Mesenchymal stem cell (in vitro differentiated cells and primary cell): ENCODE data around the gene RIPOR2.

ENCODE experiments used
- DNase-seq: peaks from one replicate; pipeline ENCODE4 v3.0.0-alpha.2; 2013
- H2AFZ ChIP-seq: one replicate; pipeline ENCODE4 v1.6.1; 2013; ENCODE audit warnings: low read depth, mild to moderate bottlenecking, control low read depth, inconsistent platforms, low read length, moderate library complexity
- H2AK5ac ChIP-seq: 2 replicates; pipeline ENCODE4 v1.6.1; 2013; ENCODE audit warnings: low read length, moderate library complexity, mild to moderate bottlenecking, inconsistent platforms; ENCODE audit not compliant: severe bottlenecking
- H2BK120ac ChIP-seq: one replicate; pipeline ENCODE4 v1.6.1; 2013; ENCODE audit warnings: low read depth, mild to moderate bottlenecking, inconsistent platforms, low read length, moderate library complexity
- H2BK12ac ChIP-seq, 2 experiments: one replicate each; pipeline ENCODE4 v1.6.1; 2013; ENCODE audit warnings: inconsistent platforms in 2 of 2, low read length in 2 of 2, mild to moderate bottlenecking in 2 of 2, moderate library complexity in 2 of 2, control low read depth in 1 of 2
- H2BK15ac ChIP-seq: one replicate; pipeline ENCODE4 v1.6.1; 2013; ENCODE audit warnings: mild to moderate bottlenecking, low read depth, inconsistent platforms; ENCODE audit not compliant: poor library complexity, severe bottlenecking
- H2BK5ac ChIP-seq: 2 replicates; pipeline ENCODE4 v1.6.1; 2013; ENCODE audit warnings: low read depth, mild to moderate bottlenecking, low read length, control low read depth, inconsistent platforms; ENCODE audit not compliant: poor library complexity, severe bottlenecking
- H3K14ac ChIP-seq, 2 experiments: one replicate each; pipeline ENCODE4 v1.6.1; 2013; ENCODE audit warnings: inconsistent platforms in 2 of 2, low read length in 2 of 2, control low read depth in 1 of 2, mild to moderate bottlenecking in 1 of 2, moderate library complexity in 1 of 2
- H3K18ac ChIP-seq, 2 experiments: one replicate each; pipeline ENCODE4 v1.6.1; 2013; ENCODE audit warnings: inconsistent platforms in 2 of 2, low read length in 2 of 2, control low read depth in 1 of 2, low read depth in 1 of 2, mild to moderate bottlenecking in 1 of 2
- H3K23ac ChIP-seq, 2 experiments: one replicate each; pipeline ENCODE4 v1.6.1; 2013; ENCODE audit warnings: inconsistent platforms in 2 of 2, low read length in 2 of 2, mild to moderate bottlenecking in 2 of 2, moderate library complexity in 2 of 2, control low read depth in 1 of 2
- H3K27ac ChIP-seq: 2 replicates; pipeline ENCODE4 v1.5.1; 2013; ENCODE audit warnings: mild to moderate bottlenecking, moderate library complexity, low read length, control low read depth, inconsistent platforms; ENCODE audit not compliant: poor library complexity, severe bottlenecking
- H3K27me3 ChIP-seq, 2 experiments: 2 replicates each; pipeline versions ENCODE4 v1.6.1 to v1.7.0; 2013; ENCODE audit warnings: low read length in 2 of 2, mild to moderate bottlenecking in 2 of 2, moderate library complexity in 2 of 2, control low read depth in 1 of 2, inconsistent platforms in 1 of 2; ENCODE audit not compliant: control insufficient read depth in 1 of 2, insufficient read depth in 1 of 2
- H3K36me3 ChIP-seq, 2 experiments: 2 replicates each; pipeline versions ENCODE4 v1.6.1 to v1.7.0; 2013; ENCODE audit warnings: low read length in 2 of 2, control low read depth in 1 of 2, inconsistent platforms in 1 of 2, low read depth in 1 of 2, mild to moderate bottlenecking in 1 of 2; ENCODE audit not compliant: insufficient read depth in 2 of 2, control insufficient read depth in 1 of 2
- H3K4ac ChIP-seq, 2 experiments: one replicate each; pipeline ENCODE4 v1.6.1; 2013; ENCODE audit warnings: inconsistent platforms in 2 of 2, low read length in 2 of 2, mild to moderate bottlenecking in 2 of 2, moderate library complexity in 2 of 2, control low read depth in 1 of 2, low read depth in 1 of 2
- H3K4me1 ChIP-seq: 2 replicates; pipeline ENCODE4 v1.6.1; 2013; ENCODE audit warnings: low read depth, low read length, control low read depth; ENCODE audit not compliant: control insufficient read depth, insufficient read depth
- H3K4me2 ChIP-seq: 2 replicates; pipeline ENCODE4 v1.6.1; 2013; ENCODE audit warnings: low read length, mild to moderate bottlenecking, inconsistent platforms; ENCODE audit not compliant: poor library complexity, severe bottlenecking
- H3K4me3 ChIP-seq, 2 experiments: 2 replicates each; pipeline versions ENCODE4 v1.5.1 to v1.7.0; 2013; ENCODE audit warnings: low read length in 2 of 2, mild to moderate bottlenecking in 2 of 2, control low read depth in 1 of 2, low read depth in 1 of 2; ENCODE audit not compliant: insufficient read depth in 1 of 2
- H3K79me1 ChIP-seq: replicated peaks from 2 replicates; pipeline ENCODE4 v1.6.1; 2013; ENCODE audit warnings: mild to moderate bottlenecking, control low read depth, low read length, inconsistent platforms; ENCODE audit not compliant: poor library complexity, severe bottlenecking
- H3K9ac ChIP-seq: 2 replicates; pipeline ENCODE4 v1.7.0; 2013; ENCODE audit warnings: mild to moderate bottlenecking, low read length, moderate library complexity
- H3K9me3 ChIP-seq: 2 replicates; pipeline ENCODE4 v1.7.0; 2013; ENCODE audit warnings: mild to moderate bottlenecking, low read length; ENCODE audit not compliant: control insufficient read depth
- H4K8ac ChIP-seq: one replicate; pipeline ENCODE4 v1.6.1; 2013; ENCODE audit warnings: inconsistent platforms, mild to moderate bottlenecking, low read length, moderate library complexity
- H4K91ac ChIP-seq: one replicate; pipeline ENCODE4 v1.6.1; 2013; ENCODE audit warnings: mild to moderate bottlenecking, low read length, inconsistent platforms
- WGBS: methylation state at CpG from one replicate; pipeline ENCODE4 v1.1.7; 2013; ENCODE audit warnings: mixed read lengths; 5-methylcytosine and 5-hydroxymethylcytosine counted together

The RIPOR2 gene

DNA sequence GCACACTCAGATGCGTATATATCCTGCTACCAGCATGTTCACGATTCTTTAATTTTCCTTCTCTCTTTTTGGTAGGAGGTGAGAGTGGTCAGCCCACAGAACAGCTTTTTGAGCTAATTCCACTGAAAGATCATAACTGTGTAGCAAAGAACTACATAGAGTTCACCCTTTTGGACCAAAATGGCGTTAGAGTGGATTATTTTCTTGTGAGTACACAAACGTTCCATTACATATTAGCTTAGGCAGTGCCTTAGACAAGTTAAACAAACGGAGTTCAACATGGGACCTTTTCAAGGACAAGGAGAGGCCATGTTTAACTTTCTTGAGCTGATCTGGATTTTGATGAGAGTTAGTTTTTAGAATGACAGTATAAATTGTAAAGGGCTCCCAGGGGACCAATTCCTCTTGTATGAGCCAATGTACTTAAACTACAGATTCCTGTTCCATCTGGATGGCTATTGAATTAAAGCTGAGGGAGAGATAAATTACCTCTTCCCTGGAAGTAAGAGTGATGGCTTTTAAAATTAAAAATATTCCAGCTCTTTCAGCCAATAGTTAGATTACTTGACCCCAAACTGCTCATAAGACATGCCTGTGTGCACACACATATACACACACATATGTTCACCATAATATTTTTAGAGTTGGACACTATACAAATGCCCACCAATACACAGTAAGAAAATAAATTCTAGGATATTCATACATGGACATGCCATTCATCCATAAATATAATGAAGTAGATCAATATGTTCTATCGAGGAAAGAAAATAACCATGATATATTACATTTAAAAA, 111.4 kb downstream of the RIPOR2 start:
- no peak overlapping the region for H2AFZ ChIP-seq
- H3K18ac ChIP-seq, result peak overlapping the region in 1 of 2 experiments; percentile 21
- H4K91ac ChIP-seq, result no peak overlapping the region
- H2BK15ac ChIP-seq, result no peak overlapping the region
- H3K79me1 ChIP-seq, result no peaks in the 10 kb centered on the region
- H2AK5ac ChIP-seq, result no peak overlapping the region
- no peak overlapping the region for H3K4me2 ChIP-seq
- no peak overlapping the region for H3K9ac ChIP-seq
- no peak for DNase-seq
- no peak overlapping the region for H2BK120ac ChIP-seq
- no peak overlapping the region for H3K4ac ChIP-seq
- peaks cover 6% of the 10 kb centered on the region for H3K4me1 ChIP-seq
- no peak overlapping the region for H3K14ac ChIP-seq
- no peak overlapping the region for H3K4me3 ChIP-seq
- H3K27ac ChIP-seq, result no peak overlapping the region
- H4K8ac ChIP-seq, result peak overlapping the region; percentile 41
- no peaks in the 10 kb centered on the region for H3K9me3 ChIP-seq
- peaks cover 0 to 36% of the 10 kb centered on the region in 2 experiments for H3K36me3 ChIP-seq
- no peak overlapping the region for H2BK5ac ChIP-seq
- H2BK12ac ChIP-seq, result peak overlapping the region in 1 of 2 experiments; percentile 39
- H3K27me3 ChIP-seq, result no peaks in the 10 kb centered on the region
- H3K23ac ChIP-seq, result no peak overlapping the region
- WGBS, result 93% methylated on average over 5 of the region's 6 CpGs

DNA sequence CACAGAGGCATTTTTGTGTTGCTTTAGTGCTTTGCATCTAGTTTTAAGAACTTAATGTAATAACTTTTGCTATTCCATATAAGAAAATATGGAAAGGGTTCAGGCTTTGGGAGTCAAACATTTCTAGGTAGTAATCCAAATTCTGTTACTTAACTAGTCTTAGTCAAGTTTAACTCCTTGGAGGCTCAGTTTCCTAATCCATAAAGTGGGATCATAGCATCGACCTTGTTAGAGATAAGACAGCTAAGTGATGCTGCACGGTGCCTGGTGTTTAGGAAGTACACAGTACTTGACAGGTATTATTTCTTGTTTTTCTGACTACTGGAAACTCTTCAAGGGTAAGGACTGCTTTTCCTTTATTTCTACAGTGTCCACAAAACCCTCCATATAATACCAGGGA, 112.6 kb downstream of the RIPOR2 start:
- DNase-seq, result no peak
- H4K91ac ChIP-seq, result no peak overlapping the region
- no peak overlapping the region for H3K4ac ChIP-seq
- peaks cover 6% of the 10 kb centered on the region for H3K4me1 ChIP-seq
- no peak overlapping the region for H2AK5ac ChIP-seq
- H3K18ac ChIP-seq, result no peak overlapping the region
- H2BK120ac ChIP-seq, result no peak overlapping the region
- no peak overlapping the region for H3K27ac ChIP-seq
- no peak overlapping the region for H3K4me3 ChIP-seq
- H3K9ac ChIP-seq, result no peak overlapping the region
- H3K14ac ChIP-seq, result no peak overlapping the region
- H4K8ac ChIP-seq, result no peak overlapping the region
- H2BK5ac ChIP-seq, result no peak overlapping the region
- no peak overlapping the region for H3K4me2 ChIP-seq
- H2BK12ac ChIP-seq, result no peak overlapping the region
- no peaks in the 10 kb centered on the region for H3K9me3 ChIP-seq
- H3K79me1 ChIP-seq, result no peaks in the 10 kb centered on the region
- WGBS, result 100% methylated on average over 2 of the region's 2 CpGs
- no peak overlapping the region for H3K23ac ChIP-seq
- no peak overlapping the region for H2BK15ac ChIP-seq
- H3K36me3 ChIP-seq, result peaks cover 0 to 38% of the 10 kb centered on the region in 2 experiments
- no peaks in the 10 kb centered on the region for H3K27me3 ChIP-seq
- no peak overlapping the region for H2AFZ ChIP-seq

DNA sequence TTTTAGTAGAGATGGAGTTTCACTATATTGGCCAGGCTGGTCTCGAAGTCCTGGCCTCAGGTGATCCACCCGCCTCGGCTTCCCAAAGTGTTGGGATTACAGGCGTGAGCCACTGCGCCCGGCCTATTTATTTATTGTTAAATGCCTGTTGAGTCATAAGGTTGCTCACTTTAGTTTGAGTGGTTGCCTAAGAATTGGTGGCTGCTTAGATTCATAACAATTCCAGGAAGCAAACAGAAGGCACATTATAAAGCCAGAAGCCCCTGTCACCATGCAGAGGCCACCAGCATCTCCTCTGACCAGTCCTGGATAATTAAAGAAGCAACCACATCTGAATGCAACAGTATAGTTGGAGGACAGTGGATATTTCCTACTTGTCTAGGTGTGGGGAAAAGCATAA, 113.1 kb downstream of the RIPOR2 start:
- Histone ChIP-seq H3K9me3 (no peaks in the 10 kb centered on the region), H3K27ac (no peak overlapping the region), H3K4me1 (peaks cover 6% of the 10 kb centered on the region), H2BK5ac (no peak overlapping the region), H3K23ac (no peak overlapping the region), H2BK15ac (no peak overlapping the region), H2BK12ac (no peak overlapping the region), H2AFZ (no peak overlapping the region), H3K79me1 (no peaks in the 10 kb centered on the region), H3K4me2 (no peak overlapping the region), H3K9ac (no peak overlapping the region), H3K4ac (no peak overlapping the region), H3K27me3 (no peaks in the 10 kb centered on the region), H3K4me3 (no peak overlapping the region), H3K18ac (no peak overlapping the region), H3K36me3 (peaks cover 0 to 33% of the 10 kb centered on the region in 2 experiments), H2BK120ac (no peak overlapping the region), H4K91ac (no peak overlapping the region), H4K8ac (no peak overlapping the region), H2AK5ac (no peak overlapping the region), H3K14ac (no peak overlapping the region)
- 46% methylated on average over 6 of the region's 6 CpGs for WGBS
- peak; percentile 69 for DNase-seq

GRCh38 chr6:24821860-24822444, 113.8 kb downstream of the RIPOR2 start:
- Histone ChIP-seq H4K8ac (no peak overlapping the region), H3K79me1 (no peaks in the 10 kb centered on the region), H2BK5ac (no peak overlapping the region), H3K27ac (no peak overlapping the region), H3K4me1 (no peaks in the 10 kb centered on the region), H2BK120ac (no peak overlapping the region), H2BK12ac (peak overlapping the region in 1 of 2 experiments; percentile 66), H3K4me3 (no peak overlapping the region), H3K23ac (no peak overlapping the region), H3K4me2 (no peak overlapping the region), H4K91ac (no peak overlapping the region), H3K14ac (no peak overlapping the region), H2AK5ac (no peak overlapping the region), H3K36me3 (peaks cover 0 to 26% of the 10 kb centered on the region in 2 experiments), H3K27me3 (no peaks in the 10 kb centered on the region), H3K18ac (no peak overlapping the region), H3K9ac (no peak overlapping the region), H2BK15ac (no peak overlapping the region), H3K4ac (no peak overlapping the region), H3K9me3 (no peaks in the 10 kb centered on the region), H2AFZ (no peak overlapping the region)
- WGBS, result 98% methylated on average over 2 of the region's 3 CpGs
- no peak for DNase-seq
